Measurements from ENCODE around the gene TTC12.
"Not testable (repeated sequence)": the region's sequence is repeated elsewhere in the genome, so short reads cannot be mapped to it uniquely, and the experiment has no call there.

TTC12 gene

GRCh38 chr11:113286009-113286408 lies 28.4 kb upstream of the TTC12 start:
- no peak overlapping the region for H3K4me3 ChIP-seq (ENCODE audit: low read depth in 1 of 2, low read length in 2 of 2)
- H3K4me1 ChIP-seq (ENCODE audit: control insufficient read depth in 1 of 2, insufficient read depth in 2 of 2, low read length in 2 of 2): no peaks in the 10 kb centered on the region
- no peaks in the 10 kb centered on the region for H3K9me3 ChIP-seq (ENCODE audit: control insufficient read depth in 1 of 2, low read length in 2 of 2)
- no peak overlapping the region for H3K27ac ChIP-seq (ENCODE audit: low read depth, low read length)
- no peaks in the 10 kb centered on the region for H3K36me3 ChIP-seq (ENCODE audit: control insufficient read depth in 1 of 2, insufficient read depth in 2 of 2, low read length in 2 of 2)
- H3K9ac ChIP-seq (ENCODE audit: low read depth in 1 of 2, low read length in 2 of 2): no peak overlapping the region
- H3K27me3 ChIP-seq (ENCODE audit: control insufficient read depth in 1 of 2, insufficient read depth in 2 of 2, low read length in 2 of 2): peaks cover 0 to 4% of the 10 kb centered on the region in 2 donors

- Histone ChIP-seq H3K9me3 (ENCODE audit: control insufficient read depth in 1 of 2, low read length in 2 of 2) (no peaks in the 10 kb centered on the region), H3K4me3 (ENCODE audit: low read depth in 1 of 2, low read length in 2 of 2) (no peak overlapping the region), H3K27ac (ENCODE audit: low read depth, low read length) (no peak overlapping the region), H3K36me3 (ENCODE audit: control insufficient read depth in 1 of 2, insufficient read depth in 2 of 2, low read length in 2 of 2) (no peaks in the 10 kb centered on the region), H3K9ac (ENCODE audit: low read depth in 1 of 2, low read length in 2 of 2) (no peak overlapping the region), H3K27me3 (ENCODE audit: control insufficient read depth in 1 of 2, insufficient read depth in 2 of 2, low read length in 2 of 2) (peaks cover 0 to 4% of the 10 kb centered on the region in 2 donors), H3K4me1 (ENCODE audit: control insufficient read depth in 1 of 2, insufficient read depth in 2 of 2, low read length in 2 of 2) (no peaks in the 10 kb centered on the region)
Measured at GRCh38 chr11:113286509-113287497, 27.6 kb upstream of the TTC12 start.

- Histone ChIP-seq H3K9me3 (ENCODE audit: control insufficient read depth in 1 of 2, low read length in 2 of 2) (no peaks in the 10 kb centered on the region), H3K9ac (ENCODE audit: low read depth in 1 of 2, low read length in 2 of 2) (no peak overlapping the region), H3K4me3 (ENCODE audit: low read depth in 1 of 2, low read length in 2 of 2) (no peak overlapping the region)
Measured at GRCh38 chr11:113287801-113288200, 26.6 kb upstream of the TTC12 start.

GRCh38 chr11:113288286-113288863 lies 26.0 kb upstream of the TTC12 start:
- H3K4me1 ChIP-seq (ENCODE audit: control insufficient read depth in 1 of 2, insufficient read depth in 2 of 2, low read length in 2 of 2): no peaks in the 10 kb centered on the region
- H3K36me3 ChIP-seq (ENCODE audit: control insufficient read depth in 1 of 2, insufficient read depth in 2 of 2, low read length in 2 of 2): no peaks in the 10 kb centered on the region
- H3K9me3 ChIP-seq (ENCODE audit: control insufficient read depth in 1 of 2, low read length in 2 of 2): no peaks in the 10 kb centered on the region
- H3K27ac ChIP-seq (ENCODE audit: low read depth, low read length): no peak overlapping the region
- no peak overlapping the region for H3K4me3 ChIP-seq (ENCODE audit: low read depth in 1 of 2, low read length in 2 of 2)
- H3K9ac ChIP-seq (ENCODE audit: low read depth in 1 of 2, low read length in 2 of 2): no peak overlapping the region
- peaks cover 0 to 4% of the 10 kb centered on the region in 2 donors for H3K27me3 ChIP-seq (ENCODE audit: control insufficient read depth in 1 of 2, insufficient read depth in 2 of 2, low read length in 2 of 2)

More at GRCh38 chr11:113287801-113288200, 26.6 kb upstream of the TTC12 start:
- H3K36me3 ChIP-seq (ENCODE audit: control insufficient read depth in 1 of 2, insufficient read depth in 2 of 2, low read length in 2 of 2): no peaks in the 10 kb centered on the region
- peaks cover 0 to 4% of the 10 kb centered on the region in 2 donors for H3K27me3 ChIP-seq (ENCODE audit: control insufficient read depth in 1 of 2, insufficient read depth in 2 of 2, low read length in 2 of 2)
- no peaks in the 10 kb centered on the region for H3K4me1 ChIP-seq (ENCODE audit: control insufficient read depth in 1 of 2, insufficient read depth in 2 of 2, low read length in 2 of 2)
- no peak overlapping the region for H3K27ac ChIP-seq (ENCODE audit: low read depth, low read length)

- Histone ChIP-seq H3K9ac (ENCODE audit: low read depth in 1 of 2, low read length in 2 of 2) (no peak overlapping the region), H3K27me3 (ENCODE audit: control insufficient read depth in 1 of 2, insufficient read depth in 2 of 2, low read length in 2 of 2) (peaks cover 2 to 4% of the 10 kb centered on the region in 2 donors), H3K36me3 (ENCODE audit: control insufficient read depth in 1 of 2, insufficient read depth in 2 of 2, low read length in 2 of 2) (no peaks in the 10 kb centered on the region), H3K9me3 (ENCODE audit: control insufficient read depth in 1 of 2, low read length in 2 of 2) (no peaks in the 10 kb centered on the region), H3K27ac (ENCODE audit: low read depth, low read length) (no peak overlapping the region), H3K4me1 (ENCODE audit: control insufficient read depth in 1 of 2, insufficient read depth in 2 of 2, low read length in 2 of 2) (no peaks in the 10 kb centered on the region), H3K4me3 (ENCODE audit: low read depth in 1 of 2, low read length in 2 of 2) (no peak overlapping the region)
Measured at GRCh38 chr11:113289431-113290187, 24.8 kb upstream of the TTC12 start.

- Histone ChIP-seq H3K36me3 (ENCODE audit: control insufficient read depth in 1 of 2, insufficient read depth in 2 of 2, low read length in 2 of 2) (no peaks in the 10 kb centered on the region), H3K9me3 (ENCODE audit: control insufficient read depth in 1 of 2, low read length in 2 of 2) (no peaks in the 10 kb centered on the region)
Measured at GRCh38 chr11:113293936-113294335, 20.4 kb upstream of the TTC12 start.

GRCh38 chr11:113295993-113296392 lies 18.4 kb upstream of the TTC12 start:
- Histone ChIP-seq H3K36me3 (ENCODE audit: control insufficient read depth in 1 of 2, insufficient read depth in 2 of 2, low read length in 2 of 2) (no peaks in the 10 kb centered on the region), H3K9ac (ENCODE audit: low read depth in 1 of 2, low read length in 2 of 2) (no peak overlapping the region), H3K27ac (ENCODE audit: low read depth, low read length) (no peak overlapping the region), H3K4me1 (ENCODE audit: control insufficient read depth in 1 of 2, insufficient read depth in 2 of 2, low read length in 2 of 2) (no peaks in the 10 kb centered on the region), H3K27me3 (ENCODE audit: control insufficient read depth in 1 of 2, insufficient read depth in 2 of 2, low read length in 2 of 2) (peaks cover 0 to 2% of the 10 kb centered on the region in 2 donors), H3K9me3 (ENCODE audit: control insufficient read depth in 1 of 2, low read length in 2 of 2) (no peaks in the 10 kb centered on the region), H3K4me3 (ENCODE audit: low read depth in 1 of 2, low read length in 2 of 2) (no peak overlapping the region)

More at GRCh38 chr11:113293936-113294335, 20.4 kb upstream of the TTC12 start:
- Histone ChIP-seq H3K4me1 (ENCODE audit: control insufficient read depth in 1 of 2, insufficient read depth in 2 of 2, low read length in 2 of 2) (no peaks in the 10 kb centered on the region), H3K27me3 (ENCODE audit: control insufficient read depth in 1 of 2, insufficient read depth in 2 of 2, low read length in 2 of 2) (peaks cover 0 to 2% of the 10 kb centered on the region in 2 donors), H3K27ac (ENCODE audit: low read depth, low read length) (no peak overlapping the region), H3K4me3 (ENCODE audit: low read depth in 1 of 2, low read length in 2 of 2) (no peak overlapping the region), H3K9ac (ENCODE audit: low read depth in 1 of 2, low read length in 2 of 2) (no peak overlapping the region)

GRCh38 chr11:113296447-113297205 lies 17.8 kb upstream of the TTC12 start:
- Histone ChIP-seq H3K4me3 (ENCODE audit: low read depth in 1 of 2, low read length in 2 of 2) (no peak overlapping the region), H3K9me3 (ENCODE audit: control insufficient read depth in 1 of 2, low read length in 2 of 2) (no peaks in the 10 kb centered on the region), H3K27me3 (ENCODE audit: control insufficient read depth in 1 of 2, insufficient read depth in 2 of 2, low read length in 2 of 2) (peaks cover 0 to 2% of the 10 kb centered on the region in 2 donors), H3K36me3 (ENCODE audit: control insufficient read depth in 1 of 2, insufficient read depth in 2 of 2, low read length in 2 of 2) (no peaks in the 10 kb centered on the region), H3K9ac (ENCODE audit: low read depth in 1 of 2, low read length in 2 of 2) (no peak overlapping the region), H3K27ac (ENCODE audit: low read depth, low read length) (no peak overlapping the region), H3K4me1 (ENCODE audit: control insufficient read depth in 1 of 2, insufficient read depth in 2 of 2, low read length in 2 of 2) (no peaks in the 10 kb centered on the region)

- not testable (repeated sequence) for H3K27me3 ChIP-seq (ENCODE audit: control insufficient read depth in 1 of 2, insufficient read depth in 2 of 2, low read length in 2 of 2); H3K9me3 ChIP-seq (ENCODE audit: control insufficient read depth in 1 of 2, low read length in 2 of 2); H3K27ac ChIP-seq (ENCODE audit: low read depth, low read length); H3K36me3 ChIP-seq (ENCODE audit: control insufficient read depth in 1 of 2, insufficient read depth in 2 of 2, low read length in 2 of 2); H3K4me3 ChIP-seq (ENCODE audit: low read depth in 1 of 2, low read length in 2 of 2); H3K4me1 ChIP-seq (ENCODE audit: control insufficient read depth in 1 of 2, insufficient read depth in 2 of 2, low read length in 2 of 2); H3K9ac ChIP-seq (ENCODE audit: low read depth in 1 of 2, low read length in 2 of 2)
Measured at GRCh38 chr11:113298496-113298895, 15.9 kb upstream of the TTC12 start.

All from duodenal mucosa (tissue), 2 donors.